HT1080 (cell line): ENCODE measurements around the gene MAST4. TPM values are rescaled to one million over a fixed set of nuclear protein-coding genes. Genes with fewer than 3 reads are reported as not detected.

Source experiments
- DNase-seq: peaks from one replicate; pipeline ENCODE4 v3.0.0-alpha.2; 2015; ENCODE audit warnings: low read depth
- total RNA-seq: library from RNA; depleted of rRNA; stranded (reverse); fragments of >200 nt; shearing (Covaris generic); gene quantifications from 2 replicates; pipeline ENCODE4 v1.2.3, GENCODE V29; 2014

Gene MAST4
- total RNA-seq, 1 experiment from 2014 or later = 8.7 TPM

DNA sequence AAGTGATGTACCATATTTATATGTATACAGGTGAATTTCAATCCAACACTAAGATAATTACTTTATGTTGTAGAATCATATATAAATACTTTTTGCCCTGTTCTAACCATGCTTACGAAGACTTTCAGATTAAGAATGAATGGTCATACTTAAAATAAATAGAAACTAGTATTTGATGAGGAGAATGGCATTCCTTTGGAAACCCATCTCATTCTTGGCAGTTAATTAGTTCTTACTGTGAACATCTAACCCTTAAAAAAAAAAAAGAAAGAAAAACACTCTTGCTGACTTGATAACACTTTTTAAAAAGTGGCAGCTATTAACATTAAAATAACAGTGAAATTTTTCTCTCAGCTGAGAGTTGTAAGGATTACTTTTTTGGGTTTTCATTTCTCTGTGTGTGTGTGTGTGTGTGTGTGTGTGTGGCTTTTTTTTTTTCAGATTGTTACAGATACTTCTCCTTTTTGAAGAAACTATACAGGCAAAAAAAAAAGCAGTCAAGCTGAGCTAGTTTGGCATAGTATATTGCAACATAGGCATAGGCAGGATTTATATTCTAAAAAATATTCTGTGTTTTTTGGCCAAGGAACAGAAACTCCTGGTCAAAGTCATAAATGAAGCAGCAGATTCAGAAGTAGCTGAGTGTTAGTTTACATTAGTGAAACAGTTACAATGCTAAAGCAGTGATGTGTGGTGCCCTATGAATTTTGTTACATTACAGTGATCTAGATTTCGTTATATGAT, 436.9 kb downstream of the MAST4 start:
- DNase-seq = no peak

DNA sequence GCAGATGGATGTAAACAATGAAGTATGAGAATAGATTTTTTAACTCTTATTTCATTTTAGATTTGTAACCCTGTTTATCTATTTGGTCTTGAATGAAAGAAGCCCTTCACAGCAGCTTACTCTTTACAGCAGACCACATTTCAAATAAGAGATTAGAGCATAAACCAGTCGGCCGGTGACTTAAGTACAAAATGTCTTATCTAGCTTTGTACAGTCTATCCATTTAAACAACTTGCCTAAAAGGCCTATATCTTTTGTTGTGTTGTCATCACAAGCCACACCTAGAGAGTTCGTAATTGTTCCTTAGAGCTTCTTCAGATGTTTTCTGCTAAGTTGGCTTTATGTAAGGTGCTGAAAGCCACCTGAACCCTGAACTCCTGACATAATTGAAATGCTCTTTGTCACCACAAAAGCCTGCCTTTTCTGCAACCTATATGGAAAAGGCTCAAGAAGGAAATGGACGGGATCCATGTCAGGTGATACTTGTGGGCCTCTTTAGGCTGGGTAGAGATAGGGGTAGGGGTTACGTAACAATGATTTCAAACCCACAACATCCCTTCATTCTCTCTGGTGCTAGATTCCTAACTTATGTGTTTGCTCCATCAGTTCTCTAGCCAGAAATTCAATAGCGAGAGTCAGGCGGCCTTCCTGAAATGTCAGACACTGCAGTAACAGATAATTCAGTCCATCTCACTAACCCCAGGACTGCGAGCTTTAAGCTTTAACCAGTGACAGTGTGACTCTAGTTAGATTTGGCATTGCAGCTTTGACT, 437.9 kb downstream of the MAST4 start:
- no peak for DNase-seq

DNA sequence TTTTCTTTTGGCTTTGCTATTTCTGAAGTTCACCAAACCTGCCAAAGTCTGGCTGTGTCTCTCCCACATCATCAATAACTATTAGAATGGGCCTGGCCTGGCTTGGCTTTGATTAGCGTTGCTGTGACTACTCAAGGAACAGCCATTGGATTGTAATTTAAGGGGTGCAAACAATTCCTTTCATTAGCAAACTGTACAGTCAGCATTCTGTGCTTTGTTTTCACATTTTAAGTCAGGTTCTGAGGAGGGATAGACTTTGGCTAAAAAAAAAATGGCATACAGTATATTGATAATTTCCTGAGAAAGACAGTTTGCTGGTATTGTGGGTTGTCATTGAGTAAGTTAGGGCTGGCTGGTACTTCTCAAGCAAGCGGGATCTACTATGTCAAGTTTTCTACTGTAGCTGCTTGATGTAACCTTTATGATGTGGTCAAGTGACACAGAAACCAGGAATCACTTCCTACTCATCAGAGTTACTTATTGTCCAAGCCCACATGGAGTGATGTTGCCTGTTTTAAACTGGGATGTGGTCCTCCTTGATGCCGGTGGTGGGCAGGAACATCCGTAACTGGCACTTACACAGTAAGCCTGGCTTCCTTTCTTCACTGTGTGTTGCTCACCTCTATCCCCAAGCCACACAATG, 439.0 kb downstream of the MAST4 start:
- DNase-seq = no peak

DNA sequence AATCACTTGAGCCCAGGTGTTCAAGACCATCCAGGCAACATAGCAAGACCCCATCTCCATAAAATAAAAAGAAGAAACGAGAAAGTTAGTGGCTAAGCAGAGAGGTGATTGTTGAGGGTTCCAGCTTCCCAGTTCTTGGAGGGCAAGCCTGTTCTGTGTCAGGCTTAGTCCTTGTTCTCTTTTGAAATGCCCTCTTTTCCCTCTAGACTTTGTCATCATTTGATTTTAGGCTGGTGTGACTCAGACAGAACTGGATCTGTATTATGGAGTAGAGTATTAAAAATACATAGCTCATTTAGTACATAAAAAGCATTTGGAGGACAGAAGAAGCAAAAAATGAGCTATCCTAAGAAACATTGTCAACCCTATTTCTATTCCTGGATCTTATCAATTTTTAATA, 441.0 kb downstream of the MAST4 start:
- no peak for DNase-seq

DNA sequence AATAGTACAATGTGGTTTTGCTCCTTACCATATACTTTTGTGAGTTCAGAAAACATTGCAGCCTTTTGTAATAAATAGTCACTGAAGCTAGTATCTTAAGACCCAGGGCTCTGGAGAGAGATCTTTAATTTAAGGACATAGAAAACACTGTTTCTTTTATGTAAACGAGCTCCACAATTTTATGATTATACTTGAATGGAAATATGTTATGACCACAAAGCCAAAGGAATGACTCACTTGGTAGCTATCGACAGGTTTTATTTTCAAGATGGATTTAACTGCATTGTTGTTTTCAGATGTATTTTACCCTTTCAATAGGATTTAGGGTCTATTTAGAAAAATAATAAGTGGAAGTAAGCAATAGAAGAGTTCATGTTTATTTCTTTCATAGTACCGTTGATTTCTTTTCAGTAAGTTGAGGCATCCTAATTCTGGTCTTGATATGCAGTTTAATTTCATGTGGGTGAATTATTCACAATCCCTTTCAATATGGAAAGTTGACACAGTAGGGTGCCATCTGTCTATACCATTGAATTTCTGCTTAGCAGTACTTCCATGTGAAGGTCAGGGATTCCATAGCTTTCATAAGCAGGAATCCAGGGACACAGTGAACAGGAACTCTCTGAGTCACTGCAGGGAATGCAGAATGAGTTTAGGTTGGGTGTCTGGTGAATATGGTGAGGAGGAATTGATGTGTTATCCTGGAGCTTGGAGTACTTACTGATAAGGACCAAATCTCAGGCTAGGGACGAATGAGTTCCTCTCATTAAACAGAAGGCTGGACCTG, 442.8 kb downstream of the MAST4 start:
- peak; percentile 82 for DNase-seq

DNA sequence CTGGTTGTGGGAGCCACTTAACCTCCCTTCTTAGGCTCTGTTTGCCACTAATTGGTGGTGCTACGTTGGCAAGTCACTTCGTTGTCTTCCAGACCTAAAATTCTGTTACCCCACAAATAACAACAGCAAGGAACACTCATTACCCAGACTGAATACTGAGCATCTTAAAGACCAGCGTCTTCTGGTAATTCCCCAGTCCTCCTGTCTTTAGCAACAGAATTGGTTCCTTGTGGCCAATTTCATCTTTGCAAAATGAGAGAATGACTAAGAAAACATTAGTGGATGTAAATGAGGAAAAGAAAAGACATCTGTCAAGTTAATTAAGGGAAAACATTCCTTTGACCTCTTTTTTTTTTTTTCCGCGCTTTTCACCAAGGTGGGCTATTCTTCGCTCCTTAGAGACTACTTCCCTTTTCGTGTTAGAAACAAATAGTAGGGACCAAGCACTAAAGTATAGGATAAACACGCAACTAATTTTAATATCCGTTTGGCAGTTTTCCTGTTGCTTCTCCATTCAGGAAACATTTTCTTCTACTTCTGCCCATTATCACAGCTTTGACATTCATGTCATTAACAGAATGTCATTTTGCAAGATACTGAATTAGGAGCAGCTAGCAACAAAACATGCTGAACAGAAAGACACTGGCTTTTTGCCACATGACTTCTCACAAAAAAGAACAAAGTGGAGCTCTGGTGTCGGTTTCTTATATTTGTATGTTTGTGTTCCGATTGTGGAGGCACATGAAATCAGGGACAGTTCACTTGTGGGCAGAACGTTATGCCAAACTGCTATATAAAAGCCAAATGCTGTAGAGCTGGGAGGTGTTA, 446.2 kb downstream of the MAST4 start:
- DNase-seq = no peak

DNA sequence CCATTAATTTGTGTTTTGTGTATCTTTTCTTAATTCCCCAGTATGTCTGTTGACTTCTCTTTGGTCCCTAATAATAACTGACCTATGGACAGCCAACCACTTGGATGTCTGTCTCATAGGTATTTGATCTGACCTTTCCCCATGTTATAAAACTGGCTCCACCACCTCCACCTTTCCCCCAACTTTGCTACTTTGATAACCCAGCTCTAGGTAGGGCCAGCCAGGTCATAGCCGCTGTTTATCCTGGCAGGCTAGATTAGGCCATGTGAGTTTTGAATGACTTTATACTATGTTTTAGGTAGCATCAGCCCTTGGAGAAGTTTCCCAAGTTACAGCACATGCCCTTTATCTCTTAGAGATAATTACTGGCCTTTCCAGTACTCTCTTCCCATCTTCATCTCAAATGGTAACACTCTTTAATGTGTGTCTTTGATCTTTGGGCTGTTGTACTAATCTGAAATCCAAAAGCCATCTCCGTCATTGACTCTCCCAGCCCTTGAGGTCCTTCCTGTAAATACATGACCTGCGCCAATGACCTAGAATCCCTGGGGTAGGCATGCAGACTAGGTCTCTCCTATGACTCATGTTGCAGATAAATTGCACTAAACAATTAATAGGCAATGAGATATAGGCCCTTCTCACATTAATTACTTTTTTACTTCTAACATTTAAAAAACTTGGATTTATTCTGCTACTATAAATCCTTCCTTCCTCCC, 447.8 kb downstream of the MAST4 start:
- no peak for DNase-seq

DNA sequence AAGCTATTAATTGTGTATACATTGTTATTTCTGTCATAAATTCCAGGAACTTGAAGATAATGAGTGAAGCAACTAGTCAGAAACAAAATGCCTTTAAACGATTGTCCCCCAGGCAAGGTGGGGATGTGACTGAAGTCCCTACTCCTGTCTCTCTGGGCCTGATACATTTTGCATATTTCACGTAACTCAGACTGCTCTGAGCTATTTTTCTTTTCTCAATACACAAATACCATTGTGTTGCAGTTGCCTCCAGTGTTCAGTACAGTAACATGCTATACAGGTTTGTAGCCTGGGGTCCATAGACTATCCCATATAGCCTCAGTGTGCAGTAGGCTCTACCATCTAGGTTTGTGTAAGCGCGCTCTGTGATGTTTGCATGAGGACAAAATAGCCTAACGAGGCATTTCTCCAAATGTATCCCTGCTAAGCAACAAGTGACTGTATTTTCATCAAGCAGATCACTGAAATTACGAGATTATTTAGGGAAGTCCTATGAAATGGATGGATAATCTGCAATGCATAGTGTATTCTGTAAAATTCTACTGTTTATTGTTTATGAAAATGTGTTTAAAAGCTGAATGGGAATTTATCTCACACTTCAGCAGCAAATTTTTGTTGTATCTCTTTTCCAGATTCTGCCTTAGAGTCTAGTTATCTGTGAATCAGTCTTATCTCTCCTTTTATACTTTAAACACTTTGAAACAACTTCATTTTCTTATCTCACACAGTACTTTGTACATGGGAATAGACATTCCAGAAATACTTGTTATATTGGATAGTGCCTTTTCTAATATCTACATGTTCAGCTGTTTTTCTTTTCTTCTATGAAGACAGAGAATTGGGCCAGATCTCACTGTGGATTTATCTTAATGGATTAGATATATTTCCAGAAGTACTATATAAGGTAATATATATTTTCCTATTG, 449.9 kb downstream of the MAST4 start:
- no peak for DNase-seq

DNA sequence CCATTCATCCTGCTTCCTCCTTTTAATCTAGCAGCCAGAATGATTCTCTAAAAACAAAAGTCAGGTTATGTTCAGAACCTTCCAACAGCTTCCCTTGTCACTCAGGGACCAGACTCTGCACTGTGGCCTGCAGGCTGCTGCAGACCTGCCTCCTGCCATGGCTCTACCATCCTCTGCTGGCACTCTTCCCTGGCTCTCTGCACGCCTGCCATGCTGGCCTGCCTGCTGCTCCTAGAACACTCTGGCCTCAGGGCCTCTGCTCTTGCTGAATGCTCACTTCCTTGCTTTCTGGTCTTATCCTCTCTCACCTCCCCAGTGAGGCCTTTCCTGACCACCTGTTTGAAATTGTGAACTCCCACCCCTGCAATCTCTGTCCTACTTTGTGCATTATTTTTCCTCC, 451.0 kb downstream of the MAST4 start:
- no peak for DNase-seq

DNA sequence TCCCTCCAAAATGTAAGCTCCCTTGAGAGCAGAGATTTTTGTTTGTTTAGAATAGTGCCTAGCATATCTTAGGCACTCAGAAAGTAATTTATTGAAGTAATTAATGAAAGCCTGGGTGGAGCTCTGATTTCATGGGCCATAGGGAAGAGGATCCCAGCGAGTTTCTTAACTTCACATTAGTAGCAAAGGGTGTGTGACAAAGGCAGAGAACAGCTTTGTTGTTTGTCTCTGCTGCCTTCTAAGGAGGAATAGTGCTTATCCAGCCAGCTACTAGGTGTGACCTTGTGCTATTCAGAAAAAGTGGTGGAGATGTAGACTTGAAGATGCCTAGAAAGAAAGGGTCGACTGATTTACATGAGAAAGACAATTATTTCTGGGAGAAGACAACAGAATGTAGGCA, 451.4 kb downstream of the MAST4 start:
- DNase-seq = no peak

DNA sequence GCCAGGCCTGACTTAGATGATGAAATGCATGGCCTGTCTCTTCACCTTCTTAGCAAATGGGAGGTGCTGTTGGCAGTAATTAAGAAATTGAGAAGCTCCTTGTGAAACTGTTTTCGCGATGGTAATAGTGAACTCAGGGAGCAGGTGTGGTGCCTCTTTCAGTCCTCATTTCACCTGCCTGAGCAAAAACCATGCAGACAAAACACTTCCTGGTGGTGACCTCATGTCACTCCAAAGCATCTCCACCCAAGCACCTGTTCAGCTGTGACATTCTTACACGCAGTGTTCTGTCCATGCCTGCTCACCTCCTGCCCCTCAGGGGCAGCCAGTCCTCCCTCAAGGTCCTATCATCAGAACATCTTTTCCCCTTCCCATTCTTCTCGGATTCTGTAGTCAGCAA, 453.9 kb downstream of the MAST4 start:
- no peak for DNase-seq

DNA sequence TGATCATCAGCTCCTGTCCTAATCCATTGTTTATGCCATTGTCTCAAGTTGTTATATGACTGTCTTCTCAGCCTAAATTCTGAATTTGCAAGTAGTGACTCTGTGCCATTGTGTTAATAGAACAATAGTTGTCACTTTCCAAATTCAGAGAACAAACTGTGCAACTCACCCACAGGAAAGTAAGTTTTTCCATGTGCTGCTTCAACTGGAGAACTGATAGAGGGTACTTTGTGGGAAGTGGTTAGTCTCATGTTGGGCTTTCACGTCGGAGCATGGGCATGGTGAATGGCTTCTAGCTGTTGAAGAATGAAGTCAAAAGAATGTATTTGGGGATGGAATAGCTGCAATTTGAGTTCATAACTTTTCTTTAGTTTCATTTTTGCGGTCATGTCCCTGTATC, 454.4 kb downstream of the MAST4 start:
- no peak for DNase-seq

DNA sequence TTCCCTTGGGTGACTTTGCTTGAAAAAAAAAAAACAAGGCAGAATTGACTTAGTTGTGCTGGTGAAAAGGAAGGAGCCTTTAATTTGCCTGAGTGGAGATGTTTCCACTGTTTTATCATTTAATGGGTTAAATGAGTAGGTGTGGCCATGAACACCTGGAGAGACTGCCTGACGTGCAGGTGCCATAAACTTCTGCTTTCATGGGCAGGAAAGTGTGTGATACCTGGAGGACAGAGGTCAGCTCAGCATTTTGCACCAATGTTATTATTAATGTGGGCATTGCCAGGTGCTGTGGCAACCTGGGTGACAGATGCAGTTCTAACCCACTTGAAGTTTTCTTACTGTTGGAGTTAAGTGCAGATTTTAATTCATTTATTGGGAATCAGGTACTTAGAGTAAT, 455.0 kb downstream of the MAST4 start:
- DNase-seq = no peak

DNA sequence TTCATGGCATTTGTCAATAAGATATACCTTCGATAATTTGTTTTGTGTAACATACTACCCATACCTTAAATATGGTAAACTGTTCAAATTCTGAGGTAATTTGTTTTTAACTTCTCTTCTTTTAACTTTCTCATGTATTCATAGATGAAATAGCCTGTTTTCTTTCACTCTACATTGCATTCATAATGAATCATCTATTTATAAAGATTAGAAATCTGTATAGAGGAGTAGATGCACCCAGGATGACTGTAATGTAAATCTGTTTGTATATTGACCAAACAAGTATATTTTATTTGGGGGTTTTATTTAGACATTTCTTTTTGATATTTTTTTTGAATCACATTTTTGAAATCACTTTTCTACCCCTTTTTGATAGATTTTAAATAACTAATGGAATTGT, 455.8 kb downstream of the MAST4 start:
- no peak for DNase-seq

DNA sequence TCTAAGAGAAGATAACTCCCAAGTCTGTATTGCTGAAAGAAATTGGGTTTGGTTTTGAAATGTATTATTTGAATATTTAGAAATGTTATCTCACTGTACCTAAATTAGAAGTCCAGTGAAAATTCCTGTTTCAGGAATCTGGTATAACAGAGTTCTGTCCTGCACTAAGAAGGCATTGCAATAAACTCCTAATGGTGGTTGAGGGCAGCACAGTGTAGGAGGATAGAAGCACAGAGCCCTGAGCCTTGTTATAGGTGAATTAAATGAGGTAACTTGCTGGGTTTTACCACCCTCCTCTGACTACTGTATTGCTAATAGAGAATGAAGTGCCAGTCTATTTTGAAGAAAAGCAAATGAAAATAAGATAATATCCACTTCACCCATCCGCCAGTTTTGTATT, 457.0 kb downstream of the MAST4 start:
- DNase-seq = no peak

DNA sequence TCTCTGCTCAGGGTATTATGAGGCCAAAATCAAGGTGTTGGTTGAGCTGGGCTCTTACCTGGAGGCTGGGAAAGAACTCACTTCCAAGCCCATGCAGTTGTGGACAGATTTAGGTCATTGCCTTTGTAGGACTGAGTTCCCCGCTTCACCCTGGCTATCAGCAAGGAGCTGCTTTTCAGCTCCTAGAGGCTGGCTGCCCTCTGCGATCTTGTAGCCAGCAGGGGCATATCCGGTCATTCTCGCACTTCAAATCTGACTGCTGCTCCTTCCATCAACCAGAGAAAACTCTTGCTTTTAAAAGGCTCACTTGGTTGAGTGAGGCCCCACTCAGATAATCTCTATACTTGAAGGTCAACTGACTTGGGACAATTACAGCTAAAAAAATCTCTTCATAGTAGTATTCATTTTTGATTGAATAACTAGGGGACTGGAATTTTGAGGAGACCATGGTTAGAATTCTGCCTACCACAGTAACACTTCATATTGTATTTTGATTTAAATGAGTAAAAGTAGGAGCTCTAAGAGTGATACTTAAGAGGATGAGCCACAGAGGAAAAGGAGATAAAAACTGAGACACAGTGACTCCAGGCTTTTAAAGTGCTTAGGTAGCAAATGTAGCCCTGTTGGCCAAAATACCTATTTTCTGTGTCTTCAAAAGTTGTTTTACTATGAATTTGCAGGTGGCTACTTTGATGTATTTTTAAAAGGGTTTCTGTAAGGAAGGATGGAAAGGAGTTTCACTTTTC, 463.0 kb downstream of the MAST4 start:
- no peak for DNase-seq

DNA sequence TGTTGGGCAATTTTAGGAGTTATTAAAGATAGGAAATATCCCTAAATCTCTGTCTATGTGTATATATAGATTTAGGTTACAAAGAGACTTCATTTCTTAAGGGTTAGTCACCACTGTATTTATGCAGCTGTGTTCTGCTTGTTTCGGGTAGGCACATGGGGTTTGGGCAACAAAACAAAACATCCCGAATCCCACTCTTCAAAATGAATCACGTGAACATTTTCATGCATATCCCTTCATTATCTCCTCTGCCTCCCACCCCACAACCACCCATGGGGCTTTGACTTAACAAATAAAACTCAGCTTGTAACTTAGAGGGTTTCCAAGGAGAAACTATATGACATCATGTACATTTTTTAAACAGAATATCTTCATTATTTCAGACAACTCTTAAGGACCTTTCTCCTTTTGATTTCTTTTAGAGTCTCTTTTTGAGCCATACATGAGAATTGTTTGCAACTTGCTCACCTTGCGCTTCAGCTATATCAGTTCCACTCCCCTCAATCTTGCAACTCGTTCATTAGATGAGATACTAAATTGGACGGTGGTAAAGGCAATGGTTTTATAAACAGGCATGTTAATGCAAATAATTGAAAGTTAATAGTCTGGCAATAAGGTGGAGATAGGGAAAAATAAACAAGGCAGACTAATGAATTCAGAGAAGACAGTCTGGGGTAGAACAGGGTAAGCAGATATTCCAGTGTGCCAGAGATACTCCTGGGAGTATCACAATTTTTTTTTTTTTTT, 463.7 kb downstream of the MAST4 start:
- DNase-seq = peak; percentile 65

DNA sequence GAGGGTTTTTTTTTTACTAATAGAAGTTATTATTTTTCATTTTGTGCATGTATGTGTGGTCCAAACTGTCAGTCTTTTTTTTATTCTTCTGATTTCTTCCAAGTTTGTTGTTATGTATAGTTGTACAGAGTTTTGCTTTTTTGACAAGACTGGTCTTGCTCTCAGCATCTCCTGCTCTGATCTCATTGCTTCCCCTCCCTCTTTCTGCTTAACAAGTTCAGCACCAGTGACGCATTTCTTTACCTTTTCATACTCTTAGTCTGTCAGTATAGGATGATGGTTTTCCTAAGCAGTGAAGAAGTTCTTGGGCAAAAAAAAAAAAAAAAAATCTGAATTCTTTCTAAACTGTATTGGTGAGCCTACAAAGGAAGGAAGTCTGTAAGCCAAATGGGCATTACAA, 465.3 kb downstream of the MAST4 start:
- no peak for DNase-seq
